NCI-H82 (cell line): ENCODE data around the gene PIP4P1.

Source experiments
- DNase-seq: peaks from one replicate; lab custom pipeline; 2025; lab: John Stamatoyannopoulos, UW

The PIP4P1 gene

GRCh38 chr14:20435582-20436362 lies 25.5 kb downstream of the PIP4P1 start, which contains the start of gene KLHL33:
TSS of gene KLHL33 (minus strand) at chr14:20436166. CDS start at chr14:20435811, 355 bp downstream.
- no peak for DNase-seq

GRCh38 chr14:20434701-20435581 lies 26.3 kb downstream of the PIP4P1 start:
- no peak for DNase-seq

- DNase-seq, result no peak
These were observed 31.2 kb downstream of the PIP4P1 start for GRCh38 chr14:20429801-20430669.

- DNase-seq, result no peak
These were observed 32.4 kb downstream of the PIP4P1 start for GRCh38 chr14:20428802-20429201.

- DNase-seq, result no peak
These were observed 33.2 kb downstream of the PIP4P1 start for GRCh38 chr14:20428010-20428365.

GRCh38 chr14:20427231-20428009 lies 33.8 kb downstream of the PIP4P1 start:
- DNase-seq, result no peak

GRCh38 chr14:20424851-20425250 lies 36.4 kb downstream of the PIP4P1 start:
- no peak for DNase-seq

GRCh38 chr14:20422886-20423285 lies 38.3 kb downstream of the PIP4P1 start:
- no peak for DNase-seq

GRCh38 chr14:20421267-20421666 lies 40.0 kb downstream of the PIP4P1 start:
- DNase-seq, result no peak

- DNase-seq, result no peak
These were observed 41.8 kb downstream of the PIP4P1 start for GRCh38 chr14:20419419-20419818.

GRCh38 chr14:20418501-20418909 lies 42.7 kb downstream of the PIP4P1 start:
- no peak for DNase-seq

GRCh38 chr14:20417250-20418186 lies 43.7 kb downstream of the PIP4P1 start:
- no peak for DNase-seq

- no peak for DNase-seq
These were observed 45.0 kb downstream of the PIP4P1 start for GRCh38 chr14:20416223-20416622.

GRCh38 chr14:20415782-20416206 lies 45.4 kb downstream of the PIP4P1 start:
- peak; percentile 40 for DNase-seq

GRCh38 chr14:20413744-20414082 lies 47.5 kb downstream of the PIP4P1 start:
- peak; percentile 37 for DNase-seq

GRCh38 chr14:20412876-20413743 lies 48.1 kb downstream of the PIP4P1 start, which contains the start of gene TEP1:
TSS of gene TEP1 (minus strand) at chr14:20413501. CDS start at chr14:20408439, 5,062 bp downstream.
- peak; percentile 78 for DNase-seq

GRCh38 chr14:20412411-20412810 lies 48.8 kb downstream of the PIP4P1 start:
- no peak for DNase-seq

- DNase-seq, result no peak
These were observed 52.0 kb downstream of the PIP4P1 start for GRCh38 chr14:20409226-20409625.
